Measurements from ENCODE around the gene RAD9A.

RAD9A gene

GRCh38 chr11:67376063-67376820 lies 15.5 kb upstream of the RAD9A start:
- ChIA-PET POLR2A (interaction anchor here (1.4 kb wide), 1 partner anchor 23 kb away, joined by 4 read pairs; no protein-coding TSS in a partner anchor), CTCF (interaction anchor here (1.1 to 12.7 kb wide), 3 partner anchors 13 to 30 kb away, joined by 4 to 182 read pairs (median 6); partner anchors contain the start of gene POLD4)
- TF ChIP-seq ARNT (IDR thresholded peaks at IDR 0.05) = no peak
- no peak for TF ChIP-seq BHLHE40 (IDR thresholded peaks at IDR 0.05; ENCODE audit: borderline replicate concordance)
- no peak for TF ChIP-seq FOXM1 (IDR thresholded peaks at IDR 0.05; ENCODE audit: borderline replicate concordance)
- TF ChIP-seq FOXA1 (IDR thresholded peaks at IDR 0.05) = no peak
- TF ChIP-seq SUZ12 (IDR thresholded peaks at IDR 0.05) = no peak
- no peak for TF ChIP-seq LEF1 (IDR thresholded peaks at IDR 0.05; ENCODE audit: borderline replicate concordance)
- TF ChIP-seq L3MBTL2 (conservative IDR thresholded peaks at IDR 0.05) = no peak
- TF ChIP-seq ZNF384 (IDR thresholded peaks at IDR 0.05) = no peak
- DNase-seq (ENCODE audit: extremely low spot score) = no peak

DNA sequence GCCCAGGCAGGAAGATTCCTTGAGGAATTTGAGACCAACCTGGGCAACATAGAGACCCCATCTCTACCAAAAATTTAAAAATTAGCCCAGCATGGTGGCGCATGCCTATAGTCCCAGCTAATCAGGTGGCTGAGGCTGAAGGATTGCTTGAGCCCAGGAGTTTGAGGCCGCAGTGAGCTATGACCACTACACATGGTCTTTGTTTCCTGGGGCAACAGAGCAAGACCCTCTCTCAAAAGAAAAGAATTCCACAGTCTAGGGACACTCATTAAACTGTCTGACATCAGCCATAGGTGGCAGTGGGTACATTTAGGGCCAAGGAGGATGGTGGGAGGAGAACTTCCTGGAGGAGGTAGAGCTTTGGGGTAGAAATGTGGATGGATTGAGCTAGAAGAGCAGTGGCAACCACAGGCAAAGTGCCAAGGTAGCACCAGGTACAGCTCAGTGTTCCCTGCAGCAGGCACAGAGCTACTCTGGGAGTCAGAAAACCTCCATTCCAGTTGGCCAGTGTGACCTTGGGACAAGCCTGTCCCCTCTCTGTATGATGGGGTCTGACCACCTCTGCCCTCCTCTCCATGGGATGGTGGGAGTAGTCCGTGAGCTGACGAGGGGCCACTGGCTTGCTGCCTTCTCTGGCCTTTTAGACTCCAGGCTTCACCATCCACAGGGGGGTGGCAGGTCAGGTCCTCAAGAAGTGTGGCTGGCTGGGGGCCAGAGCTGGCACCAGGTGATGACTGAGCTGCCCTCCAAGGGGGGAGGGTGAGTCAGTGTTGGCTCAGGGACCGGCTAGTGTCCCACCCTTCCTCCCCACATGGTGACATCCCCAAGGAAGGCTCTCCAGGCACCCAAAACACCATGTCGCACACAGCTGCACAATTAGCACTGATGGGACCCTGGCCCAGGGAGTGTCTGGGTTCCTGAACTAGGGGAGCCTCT lies 14.6 kb upstream of the RAD9A start:
- POLR2A ChIA-PET = interaction anchor here (0.9 to 1.4 kb wide), 2 partner anchors 15 to 24 kb away, joined by 4 to 5 read pairs; partner anchors contain the start of gene RAD9A
- CTCF ChIA-PET = interaction anchor here (1.1 to 12.7 kb wide), 3 partner anchors 12 to 31 kb away, joined by 4 to 182 read pairs (median 6); partner anchors contain the start of gene POLD4
- TF ChIP-seq L3MBTL2 (conservative IDR thresholded peaks at IDR 0.05) (no peak), PKNOX1 (IDR thresholded peaks at IDR 0.05) (no peak)

DNA sequence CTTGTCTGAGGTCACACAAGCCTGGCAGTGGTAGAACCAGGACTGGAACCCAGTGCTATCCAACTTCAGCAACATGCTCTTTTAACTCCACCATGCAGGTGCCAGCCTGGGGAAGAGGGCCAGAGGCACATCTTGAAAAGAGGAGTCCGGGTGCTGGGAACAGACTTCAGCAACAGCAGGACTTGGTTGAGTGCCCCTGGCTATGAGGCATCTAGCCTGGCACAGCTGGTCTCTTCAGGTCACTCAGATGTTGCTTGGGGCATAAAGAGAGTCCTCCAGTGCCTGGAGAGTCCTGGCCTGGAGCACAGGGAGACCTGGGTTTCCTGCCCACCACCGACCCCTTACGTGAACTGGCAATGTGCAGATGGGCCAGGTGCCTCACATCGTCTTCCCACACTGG lies 13.2 kb upstream of the RAD9A start:
- TF ChIP-seq FOXK2 (IDR thresholded peaks at IDR 0.05) (no peak), SP1 (IDR thresholded peaks at IDR 0.05) (no peak), TARDBP (IDR thresholded peaks at IDR 0.05) (no peak), HDGF (IDR thresholded peaks at IDR 0.05; ENCODE audit: borderline replicate concordance) (no peak), L3MBTL2 (conservative IDR thresholded peaks at IDR 0.05) (no peak), ZNF384 (IDR thresholded peaks at IDR 0.05) (no peak), PKNOX1 (IDR thresholded peaks at IDR 0.05) (no peak), ARNT (IDR thresholded peaks at IDR 0.05) (no peak), BHLHE40 (IDR thresholded peaks at IDR 0.05; ENCODE audit: borderline replicate concordance) (no peak), NFRKB (IDR thresholded peaks at IDR 0.05) (no peak), LEF1 (IDR thresholded peaks at IDR 0.05; ENCODE audit: borderline replicate concordance) (no peak), CTBP1 (IDR thresholded peaks at IDR 0.05; ENCODE audit: borderline replicate concordance) (no peak), ELF4 (IDR thresholded peaks at IDR 0.05) (no peak), FOXA1 (IDR thresholded peaks at IDR 0.05) (no peak), FOXM1 (IDR thresholded peaks at IDR 0.05; ENCODE audit: borderline replicate concordance) (no peak), SUZ12 (IDR thresholded peaks at IDR 0.05) (no peak)
- CTCF ChIA-PET = interaction anchor here (12.7 kb wide), 1 partner anchor 24 kb away, joined by 182 read pairs; the partner anchor contains the start of gene POLD4
- DNase-seq (ENCODE audit: extremely low spot score) = no peak
- POLR2A ChIA-PET = interaction anchor here (1.3 to 2.0 kb wide), 2 partner anchors 13 to 25 kb away, joined by 5 to 7 read pairs; partner anchors contain the start of genes POLD4 and RAD9A

More for the DNA sequence above, 14.6 kb upstream of the RAD9A start:
- no peak for DNase-seq (ENCODE audit: extremely low spot score)

GRCh38 chr11:67379061-67380058 lies 12.4 kb upstream of the RAD9A start:
- no peak for DNase-seq (ENCODE audit: extremely low spot score)
- TF ChIP-seq SP1 (IDR thresholded peaks at IDR 0.05) = no peak
- TF ChIP-seq FOXK2 (IDR thresholded peaks at IDR 0.05) = no peak
- no peak for TF ChIP-seq BHLHE40 (IDR thresholded peaks at IDR 0.05; ENCODE audit: borderline replicate concordance)
- no peak for TF ChIP-seq HDGF (IDR thresholded peaks at IDR 0.05; ENCODE audit: borderline replicate concordance)
- TF ChIP-seq ZNF384 (IDR thresholded peaks at IDR 0.05) = no peak
- TF ChIP-seq TARDBP (IDR thresholded peaks at IDR 0.05) = no peak
- no peak for TF ChIP-seq FOXM1 (IDR thresholded peaks at IDR 0.05; ENCODE audit: borderline replicate concordance)
- TF ChIP-seq CTBP1 (IDR thresholded peaks at IDR 0.05; ENCODE audit: borderline replicate concordance) = no peak
- TF ChIP-seq PKNOX1 (IDR thresholded peaks at IDR 0.05) = no peak
- no peak for TF ChIP-seq ELF4 (IDR thresholded peaks at IDR 0.05)
- TF ChIP-seq ARNT (IDR thresholded peaks at IDR 0.05) = no peak
- no peak for TF ChIP-seq LEF1 (IDR thresholded peaks at IDR 0.05; ENCODE audit: borderline replicate concordance)
- TF ChIP-seq SUZ12 (IDR thresholded peaks at IDR 0.05) = no peak
- no peak for TF ChIP-seq NFRKB (IDR thresholded peaks at IDR 0.05)
- TF ChIP-seq L3MBTL2 (conservative IDR thresholded peaks at IDR 0.05) = no peak
- TF ChIP-seq FOXA1 (IDR thresholded peaks at IDR 0.05) = no peak
- ChIA-PET CTCF (interaction anchor here (0.5 to 12.7 kb wide), 3 partner anchors 9 to 212 kb away, joined by 5 to 182 read pairs (median 7); partner anchors contain the start of gene POLD4), POLR2A (interaction anchor here (0.9 to 2.0 kb wide), 3 partner anchors 12 to 26 kb away, joined by 3 to 7 read pairs (median 5); partner anchors contain the start of genes POLD4 and RAD9A)

Measured in HEK293T (cell line).